ENCODE data around the gene SLC38A8. TPM values are rescaled to one million over a fixed set of nuclear protein-coding genes. Genes with fewer than 3 reads are reported as not detected.
A peak's percentile ranks its signal among the peaks of the same experiment; 100 is the strongest.

The SLC38A8 gene
- total and polyA plus RNA-seq, 12 donors, result 0.45 to 30.8 (median 3.2) TPM; not detected in 8

DNA sequence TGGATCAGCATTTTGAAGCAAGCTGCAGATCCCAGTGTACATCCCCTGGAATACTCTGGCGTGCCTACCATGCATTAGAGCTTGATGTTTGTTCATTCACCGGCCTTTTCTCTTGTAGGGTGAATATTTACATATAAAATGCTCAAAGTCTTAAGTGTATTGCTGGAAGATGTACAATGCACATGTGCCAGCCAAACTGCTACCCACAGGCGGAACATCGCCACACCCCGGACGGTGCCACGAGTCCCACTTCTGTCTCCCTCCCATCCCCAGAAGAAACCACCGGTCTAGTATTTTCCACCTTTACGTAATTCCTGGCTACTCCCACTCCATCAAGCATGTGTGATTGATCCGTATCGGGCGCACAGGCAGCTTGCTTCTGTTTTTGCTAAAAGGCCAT, 4.1 kb downstream of the SLC38A8 start:
- ATAC-seq, result no peak
- no peaks in the 10 kb centered on the region for H3K36me3 ChIP-seq
- TF ChIP-seq, protein P1, sequence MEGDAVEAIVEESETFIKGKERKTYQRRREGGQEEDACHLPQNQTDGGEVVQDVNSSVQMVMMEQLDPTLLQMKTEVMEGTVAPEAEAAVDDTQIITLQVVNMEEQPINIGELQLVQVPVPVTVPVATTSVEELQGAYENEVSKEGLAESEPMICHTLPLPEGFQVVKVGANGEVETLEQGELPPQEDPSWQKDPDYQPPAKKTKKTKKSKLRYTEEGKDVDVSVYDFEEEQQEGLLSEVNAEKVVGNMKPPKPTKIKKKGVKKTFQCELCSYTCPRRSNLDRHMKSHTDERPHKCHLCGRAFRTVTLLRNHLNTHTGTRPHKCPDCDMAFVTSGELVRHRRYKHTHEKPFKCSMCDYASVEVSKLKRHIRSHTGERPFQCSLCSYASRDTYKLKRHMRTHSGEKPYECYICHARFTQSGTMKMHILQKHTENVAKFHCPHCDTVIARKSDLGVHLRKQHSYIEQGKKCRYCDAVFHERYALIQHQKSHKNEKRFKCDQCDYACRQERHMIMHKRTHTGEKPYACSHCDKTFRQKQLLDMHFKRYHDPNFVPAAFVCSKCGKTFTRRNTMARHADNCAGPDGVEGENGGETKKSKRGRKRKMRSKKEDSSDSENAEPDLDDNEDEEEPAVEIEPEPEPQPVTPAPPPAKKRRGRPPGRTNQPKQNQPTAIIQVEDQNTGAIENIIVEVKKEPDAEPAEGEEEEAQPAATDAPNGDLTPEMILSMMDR (IDR thresholded peaks at IDR 0.05), result no peak
- peaks cover 0 to 10% (median 3%) of the 10 kb centered on the region in 9 donors for H3K4me1 ChIP-seq
- peaks cover 0 to 14% (median 7%) of the 10 kb centered on the region in 11 donors for H3K9me3 ChIP-seq
- H3K27me3 ChIP-seq, result peaks cover 0 to 23% (median 6%) of the 10 kb centered on the region in 7 donors
- WGBS, 2 donors, result 91 to 92% methylated on average over 12 of the region's 12 CpGs
- H3K27ac ChIP-seq, result no peak overlapping the region
- intact Hi-C loops (cut with DNase I), result no loop called here
- no peak overlapping the region for H3K4me3 ChIP-seq
- no peak for DNase-seq

DNA sequence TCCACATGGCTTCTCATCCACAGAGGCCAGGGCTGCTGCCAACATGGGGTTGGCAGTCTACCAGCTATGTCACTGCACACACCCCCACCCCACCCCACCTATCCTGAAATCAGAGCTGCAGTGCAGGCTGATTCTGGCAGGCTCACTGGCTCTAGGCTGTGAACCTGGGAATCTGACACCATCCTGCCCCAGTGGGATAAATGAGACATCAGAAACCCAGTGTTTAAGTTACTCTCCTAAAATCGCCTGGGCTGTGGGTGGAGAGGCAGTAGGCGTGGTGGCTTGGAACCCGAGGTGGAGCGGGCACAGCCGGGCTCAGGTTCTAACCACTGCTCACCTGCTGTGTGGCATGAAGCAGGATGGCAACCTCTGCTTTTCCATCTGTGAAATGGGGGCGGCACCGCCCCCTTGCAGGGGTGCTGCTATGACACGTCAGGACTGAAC, 5.6 kb downstream of the SLC38A8 start:
- H3K36me3 ChIP-seq, result no peaks in the 10 kb centered on the region
- H3K27me3 ChIP-seq, result peaks cover 0 to 17% (median 0%) of the 10 kb centered on the region in 7 donors
- intact Hi-C loops (cut with DNase I), result no loop called here
- peak in 5 of 8 donors; percentile 34 to 65 (median 50) for ATAC-seq
- 92 to 93% methylated on average over 8 of the region's 8 CpGs for WGBS, 2 donors
- H3K4me1 ChIP-seq, result no peaks in the 10 kb centered on the region
- TF ChIP-seq, protein P1 (IDR thresholded peaks at IDR 0.05), result no peak
- DNase-seq, result no peak
- H3K4me3 ChIP-seq, result no peak overlapping the region
- H3K27ac ChIP-seq, result no peak overlapping the region
- peaks cover 0 to 14% (median 7%) of the 10 kb centered on the region in 11 donors for H3K9me3 ChIP-seq

DNA sequence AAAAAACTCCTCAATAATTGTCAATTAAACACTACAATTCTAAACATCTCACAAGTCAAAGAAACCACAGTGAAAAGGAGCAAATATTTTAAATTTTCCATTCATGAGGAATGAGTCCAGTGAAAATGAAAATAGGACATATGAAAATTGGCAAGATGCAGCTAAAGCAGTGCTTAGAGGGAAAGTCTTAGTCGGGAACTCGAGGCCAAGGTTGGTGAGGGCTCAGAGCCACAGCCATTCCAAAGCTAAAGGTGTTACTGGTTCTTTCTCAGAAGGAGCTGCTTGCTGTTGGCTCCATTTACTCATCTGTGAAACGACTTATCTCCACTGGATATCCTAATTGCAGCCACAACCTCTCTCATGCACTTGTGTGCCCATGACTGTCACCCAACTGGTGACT, 6.5 kb downstream of the SLC38A8 start:
- Histone ChIP-seq H3K9me3 (peaks cover 0 to 14% (median 7%) of the 10 kb centered on the region in 11 donors), H3K36me3 (no peaks in the 10 kb centered on the region), H3K4me1 (no peaks in the 10 kb centered on the region), H3K4me3 (no peak overlapping the region), H3K27me3 (peaks cover 0 to 25% (median 0%) of the 10 kb centered on the region in 7 donors), H3K27ac (no peak overlapping the region)
- no peak for ATAC-seq
- DNase-seq, result no peak
- intact Hi-C loops (cut with DNase I), result no loop called here
- TF ChIP-seq, protein P1 (IDR thresholded peaks at IDR 0.05), result no peak
- WGBS, 2 donors, result 74 to 87% methylated on average over 3 of the region's 3 CpGs

DNA sequence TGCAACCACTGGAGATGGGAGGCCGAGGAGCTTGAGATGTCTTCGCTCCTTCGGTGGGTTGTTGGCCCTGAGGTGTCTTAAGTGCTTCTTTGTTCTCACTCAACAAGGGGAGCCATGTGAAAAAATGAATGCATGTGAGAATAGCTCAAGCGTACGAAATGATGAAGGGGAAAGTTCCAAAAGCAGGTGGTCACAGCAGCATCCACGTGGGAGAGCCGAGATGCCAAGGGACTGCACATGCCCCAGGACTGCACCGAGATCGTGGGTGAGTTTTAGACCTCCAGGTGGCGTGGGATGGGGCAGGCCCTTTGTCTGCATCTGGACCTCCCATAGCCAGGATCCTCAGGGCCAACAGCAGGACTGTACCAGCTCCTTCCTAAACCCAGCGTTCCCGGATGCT, 8.1 kb downstream of the SLC38A8 start:
- 91 to 92% methylated on average over 12 of the region's 12 CpGs for WGBS, 2 donors
- Histone ChIP-seq H3K27me3 (peaks cover 0 to 20% (median 0%) of the 10 kb centered on the region in 7 donors), H3K9me3 (peaks cover 0 to 14% (median 7%) of the 10 kb centered on the region in 11 donors), H3K27ac (no peak overlapping the region), H3K4me1 (no peaks in the 10 kb centered on the region), H3K4me3 (no peak overlapping the region), H3K36me3 (no peaks in the 10 kb centered on the region)
- DNase-seq (no peak), ATAC-seq (no peak)
- TF ChIP-seq, protein P1 (IDR thresholded peaks at IDR 0.05), result no peak
- intact Hi-C loops (cut with DNase I), result no loop called here
